GM12873 (cell line): ENCODE results near the gene SETD3.

Experiments used
- TF ChIP-seq, protein P1 (sequence below): IDR thresholded peaks from 2 replicates; pipeline ENCODE4 v1.5.1; 2012; ENCODE audit warnings: low read depth, mild to moderate bottlenecking, moderate library complexity, low read length, control low read depth; ENCODE audit not compliant: insufficient read depth; ENCODE audit errors: missing control alignments

Gene SETD3

DNA sequence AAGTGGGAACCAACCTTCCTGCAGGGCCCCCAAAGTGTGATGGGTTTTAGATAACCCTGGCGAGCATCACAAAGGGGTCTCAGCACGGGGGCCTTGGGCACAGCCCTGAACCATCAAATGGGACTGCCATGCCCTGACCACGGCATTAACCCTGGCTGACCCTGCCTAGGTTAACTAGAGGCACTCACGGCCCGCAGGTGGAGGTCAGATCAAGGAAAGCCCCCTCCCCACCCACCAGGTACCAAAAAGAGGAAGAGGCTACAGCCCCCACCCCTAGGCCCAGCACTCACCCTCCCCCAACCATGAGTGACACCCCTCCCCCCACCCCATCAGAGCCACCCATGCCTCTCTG, 43.0 kb upstream of the SETD3 start:
- TF ChIP-seq, protein P1, sequence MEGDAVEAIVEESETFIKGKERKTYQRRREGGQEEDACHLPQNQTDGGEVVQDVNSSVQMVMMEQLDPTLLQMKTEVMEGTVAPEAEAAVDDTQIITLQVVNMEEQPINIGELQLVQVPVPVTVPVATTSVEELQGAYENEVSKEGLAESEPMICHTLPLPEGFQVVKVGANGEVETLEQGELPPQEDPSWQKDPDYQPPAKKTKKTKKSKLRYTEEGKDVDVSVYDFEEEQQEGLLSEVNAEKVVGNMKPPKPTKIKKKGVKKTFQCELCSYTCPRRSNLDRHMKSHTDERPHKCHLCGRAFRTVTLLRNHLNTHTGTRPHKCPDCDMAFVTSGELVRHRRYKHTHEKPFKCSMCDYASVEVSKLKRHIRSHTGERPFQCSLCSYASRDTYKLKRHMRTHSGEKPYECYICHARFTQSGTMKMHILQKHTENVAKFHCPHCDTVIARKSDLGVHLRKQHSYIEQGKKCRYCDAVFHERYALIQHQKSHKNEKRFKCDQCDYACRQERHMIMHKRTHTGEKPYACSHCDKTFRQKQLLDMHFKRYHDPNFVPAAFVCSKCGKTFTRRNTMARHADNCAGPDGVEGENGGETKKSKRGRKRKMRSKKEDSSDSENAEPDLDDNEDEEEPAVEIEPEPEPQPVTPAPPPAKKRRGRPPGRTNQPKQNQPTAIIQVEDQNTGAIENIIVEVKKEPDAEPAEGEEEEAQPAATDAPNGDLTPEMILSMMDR: no peak

DNA sequence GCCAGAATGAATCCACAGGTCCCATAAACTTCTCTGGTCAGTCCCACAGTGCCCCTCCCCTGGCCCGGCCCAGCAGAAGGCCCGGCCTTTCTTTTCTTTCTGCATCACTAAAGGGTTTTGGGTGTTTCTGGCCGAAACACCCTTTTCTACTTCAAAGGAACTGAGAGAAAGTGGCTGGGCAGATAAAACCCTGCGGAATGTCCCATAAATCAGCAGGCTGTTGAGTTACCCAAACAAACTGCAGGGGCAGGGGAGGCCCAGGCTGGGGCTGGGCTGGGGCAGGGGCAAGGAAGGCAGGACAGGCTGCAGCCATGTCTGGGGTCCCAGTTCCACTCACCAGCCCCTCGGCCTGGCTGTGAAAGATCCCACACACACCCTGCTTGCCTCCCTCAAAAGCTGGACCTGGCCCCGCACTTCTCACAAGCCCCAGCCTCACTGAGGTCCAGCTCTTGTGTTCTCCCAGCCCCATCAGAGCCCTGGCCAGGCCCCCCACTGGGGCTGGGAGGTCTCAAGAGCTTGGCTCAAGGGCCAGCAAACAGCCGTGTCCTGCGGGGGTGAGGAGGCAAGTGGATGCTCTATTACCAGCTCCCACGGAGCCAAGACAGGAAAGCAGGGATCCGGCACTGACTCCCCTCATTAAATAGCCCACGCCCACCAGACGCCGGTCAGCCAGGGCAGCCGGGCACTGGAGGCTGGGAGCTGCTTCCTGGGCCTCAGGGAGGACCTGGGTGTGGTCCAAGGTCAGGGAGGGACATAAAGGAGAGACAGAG, 42.5 kb upstream of the SETD3 start:
- TF ChIP-seq, protein P1: no peak

DNA sequence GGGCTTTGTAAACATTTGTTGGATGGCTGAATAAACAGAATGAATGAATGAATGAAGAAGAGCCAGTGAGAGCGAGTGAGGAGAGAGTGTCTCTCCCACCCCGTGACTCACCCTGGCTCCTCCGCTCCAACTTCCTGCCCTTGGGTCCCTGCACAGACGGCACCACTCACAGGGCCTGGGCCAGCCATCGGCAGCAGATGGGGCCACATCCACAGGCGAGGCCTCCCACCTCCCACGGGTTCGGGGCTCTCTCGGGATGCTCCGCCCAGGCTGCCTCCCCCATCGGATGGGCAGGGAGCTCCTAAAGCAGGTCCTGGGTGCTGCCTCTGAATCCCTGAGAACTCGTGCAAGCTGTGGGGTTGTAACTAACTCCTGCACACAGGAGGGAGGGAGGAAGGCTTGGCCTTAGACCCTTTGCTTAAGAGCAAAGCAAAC, 41.8 kb upstream of the SETD3 start:
- TF ChIP-seq, protein P1: no peak

DNA sequence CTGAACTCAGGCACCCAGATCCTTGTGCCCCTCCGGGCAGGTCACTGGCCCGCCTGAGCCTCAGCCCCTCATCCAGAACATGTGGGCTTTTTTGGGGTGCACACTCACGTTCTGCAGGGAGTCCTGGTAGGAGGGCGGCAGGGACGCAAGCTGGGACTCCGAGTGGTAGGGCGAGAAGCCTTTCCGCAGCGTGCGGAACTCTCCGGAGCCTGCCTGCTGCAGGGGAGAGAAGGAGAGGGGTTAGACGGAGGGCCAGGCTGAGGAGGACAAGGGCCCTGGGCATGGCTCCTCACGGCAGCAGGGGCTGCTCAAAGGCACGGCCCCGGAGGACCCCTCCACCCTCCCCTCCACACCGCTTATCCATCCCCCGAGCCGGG, 41.4 kb upstream of the SETD3 start:
- TF ChIP-seq, protein P1: no peak

DNA sequence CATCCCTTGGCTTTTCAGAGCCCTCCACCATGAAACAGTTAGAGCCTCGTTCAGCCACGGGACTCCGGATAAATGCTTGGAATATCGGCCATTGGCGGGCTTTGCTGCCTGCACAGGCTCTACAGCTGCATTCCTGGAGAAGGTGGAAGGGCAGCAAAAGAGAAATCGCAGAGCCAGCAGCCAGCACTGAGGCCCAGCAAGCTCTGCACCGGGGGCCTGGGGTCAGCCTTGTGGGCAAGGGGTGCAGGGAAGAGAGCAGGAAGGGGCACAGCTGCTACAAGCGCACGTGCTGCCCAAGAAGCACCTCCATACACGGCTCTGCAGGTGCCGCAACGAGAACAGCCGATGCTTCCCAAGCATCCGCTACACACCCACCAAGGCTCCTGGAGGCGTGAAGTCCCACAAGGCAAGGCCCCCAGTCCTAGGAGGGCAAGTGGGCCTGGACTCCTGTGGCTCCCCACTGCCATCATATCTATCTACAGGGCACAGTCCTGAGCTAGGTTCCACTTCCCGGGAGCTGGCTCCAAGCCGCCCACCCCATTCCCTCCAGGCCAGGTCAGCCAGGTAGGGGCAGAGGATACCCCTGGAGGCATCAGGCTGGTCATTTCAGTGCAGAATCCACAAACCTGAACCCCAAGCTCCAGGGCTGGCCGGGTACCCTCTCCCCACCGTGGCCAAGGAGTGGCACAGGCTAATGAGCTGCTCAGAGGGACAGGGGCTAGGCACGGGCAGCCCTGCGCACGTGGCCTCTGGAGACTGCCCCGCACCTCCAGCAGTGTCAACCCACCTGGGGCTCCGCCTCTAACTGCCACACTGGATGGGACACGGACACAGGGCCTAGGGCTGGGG, 40.7 kb upstream of the SETD3 start:
- TF ChIP-seq, protein P1: no peak

DNA sequence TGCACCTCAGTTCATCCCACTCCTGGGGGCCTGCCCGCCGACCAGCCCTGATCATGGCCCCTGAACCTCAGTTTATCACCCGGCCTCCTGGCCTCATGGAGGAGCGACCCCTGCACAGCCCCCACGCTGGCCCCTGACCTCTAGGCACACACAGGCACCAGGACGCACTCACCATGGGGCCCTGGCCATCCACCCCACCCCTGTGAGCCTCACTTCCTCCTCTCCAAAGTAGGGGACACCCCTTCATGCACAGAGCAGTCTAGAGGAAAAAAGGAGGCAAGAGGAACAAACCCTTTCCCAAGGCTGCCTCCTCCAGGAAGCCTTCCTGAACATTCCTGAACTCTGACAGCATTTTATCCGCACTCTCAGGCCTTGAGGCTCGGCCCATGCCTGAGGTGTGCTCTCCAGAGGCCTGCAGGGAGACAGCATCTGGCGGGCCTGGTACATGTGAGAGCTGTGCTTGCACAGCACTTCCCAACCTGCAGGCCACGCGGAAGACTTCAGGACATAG, 40.0 kb upstream of the SETD3 start:
- TF ChIP-seq, protein P1: no peak

DNA sequence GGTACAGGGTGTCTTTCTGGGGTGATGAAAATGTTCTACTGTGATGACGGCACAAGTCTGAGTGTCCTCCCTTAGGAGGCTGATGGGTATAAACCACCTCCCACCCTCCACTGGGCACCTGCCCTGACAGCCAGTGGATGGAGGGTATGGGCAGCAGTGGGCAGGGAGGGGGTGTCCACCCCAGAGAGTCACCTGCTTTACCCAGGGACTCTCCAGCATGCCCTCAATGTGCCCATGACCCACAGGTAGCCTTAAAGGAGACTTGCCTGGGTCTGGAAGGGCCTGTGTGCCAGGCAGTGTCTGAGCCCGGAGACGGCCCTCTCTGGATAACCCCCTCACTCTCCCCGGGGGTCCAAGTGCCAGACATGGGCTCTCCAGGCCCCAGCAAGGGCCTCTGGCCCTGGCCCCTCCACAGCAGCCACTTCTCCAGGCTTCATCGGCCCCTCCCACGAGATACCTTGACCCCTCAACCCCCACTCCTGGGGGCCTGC, 39.3 kb upstream of the SETD3 start:
- TF ChIP-seq, protein P1: no peak
